GM18909 (cell line): Measurements from ENCODE around the gene NPPA.

Experiments used
- ATAC-seq: cut with Tn5 transposase; IDR thresholded peaks from one replicate; pipeline ENCODE4 v1.9.1; 2021; ENCODE audit warnings: mild to moderate bottlenecking; ENCODE audit not compliant: unreplicated experiment, poor library complexity

Gene NPPA

GRCh38 chr1:11874624-11875023 lies 27.0 kb upstream of the NPPA start:
- no peak for ATAC-seq

DNA sequence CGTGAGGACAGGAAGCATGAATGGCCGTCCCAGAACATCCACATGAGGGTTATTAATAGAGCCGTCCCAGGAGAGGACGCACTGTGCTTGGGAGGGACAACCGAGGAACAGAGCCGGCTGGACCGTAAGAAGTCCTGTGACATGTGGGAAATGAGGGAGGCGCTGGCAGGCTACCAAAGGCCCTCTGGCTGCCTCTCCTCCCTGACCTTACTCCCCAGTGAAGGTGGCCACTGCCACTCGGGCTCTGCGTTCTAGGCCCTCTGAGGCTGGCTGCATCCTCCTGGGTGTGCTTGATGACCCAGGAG lies 26.6 kb upstream of the NPPA start:
- ATAC-seq = no peak

GRCh38 chr1:11873395-11874257 lies 26.0 kb upstream of the NPPA start:
- no peak for ATAC-seq

GRCh38 chr1:11872545-11872944 lies 25.0 kb upstream of the NPPA start:
- ATAC-seq = no peak

DNA sequence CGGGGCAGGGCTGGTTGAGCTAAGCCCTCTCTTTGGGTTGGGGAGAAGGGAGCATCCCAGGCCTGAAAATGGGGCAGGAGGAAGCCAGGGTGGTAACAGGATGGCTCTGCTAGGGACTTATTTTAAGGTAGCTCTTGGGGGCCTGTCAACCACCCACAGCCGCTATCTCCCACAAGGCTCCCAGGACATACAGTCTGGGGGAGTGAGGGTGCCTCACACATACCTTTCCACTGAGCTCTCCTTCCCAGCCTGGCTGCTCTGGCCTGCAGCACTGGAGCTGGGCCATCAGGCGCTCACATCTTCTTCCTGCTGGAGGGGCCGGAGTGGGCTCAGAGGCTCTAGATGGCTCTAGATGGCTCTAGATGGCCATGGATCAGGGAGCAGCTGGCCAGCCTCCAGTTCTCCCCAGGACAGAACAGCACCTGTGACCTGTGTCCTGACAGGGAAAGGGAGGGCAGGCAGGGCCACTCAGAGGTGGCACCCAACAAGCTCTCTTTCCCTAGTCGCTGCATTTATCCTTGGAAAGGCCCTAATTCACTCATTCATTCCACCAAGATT lies 22.1 kb upstream of the NPPA start:
- no peak for ATAC-seq

- ATAC-seq = no peak
These were observed 21.5 kb upstream of the NPPA start for GRCh38 chr1:11869104-11869503.

- ATAC-seq = no peak
These were observed 20.9 kb upstream of the NPPA start for GRCh38 chr1:11868331-11868980.

DNA sequence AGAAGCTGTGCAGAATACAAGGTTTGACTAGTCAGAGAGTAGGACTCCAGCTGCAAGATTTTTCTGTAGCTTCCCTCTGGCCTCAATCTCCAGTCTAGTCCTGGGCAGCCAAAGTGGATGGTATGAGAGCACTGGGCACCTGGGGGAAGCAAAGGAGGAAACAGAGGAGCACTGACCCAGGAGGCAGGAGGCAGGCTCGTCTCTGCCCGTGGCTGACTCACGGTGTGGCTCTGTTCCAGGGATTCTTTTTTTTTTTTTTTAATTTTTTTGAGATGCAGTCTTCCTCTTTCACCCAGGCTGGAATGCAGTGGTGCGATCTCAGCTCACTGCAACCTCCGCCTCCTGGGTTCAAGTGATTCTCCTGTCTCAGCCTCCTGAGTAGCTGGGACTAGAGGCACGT lies 15.3 kb upstream of the NPPA start:
- no peak for ATAC-seq

DNA sequence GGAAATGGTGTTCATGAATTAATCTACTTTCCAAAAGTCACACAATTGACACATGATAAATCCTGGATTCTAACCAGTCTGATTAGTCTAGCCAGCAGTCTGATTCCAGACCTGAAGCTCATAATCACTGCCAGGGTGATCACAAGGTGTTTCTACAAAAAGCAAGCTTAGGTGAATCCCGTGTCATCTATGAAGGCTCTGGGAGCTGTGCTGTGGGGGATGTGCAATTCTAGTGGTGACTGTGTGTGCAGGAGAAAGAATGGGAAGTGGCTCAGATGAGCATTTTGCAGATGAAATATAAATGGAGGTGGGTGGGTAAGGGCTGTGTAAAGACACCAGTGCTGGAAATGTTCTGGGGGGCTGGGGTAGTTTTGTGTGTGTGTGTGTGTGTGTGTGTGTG lies 13.0 kb upstream of the NPPA start:
- no peak for ATAC-seq

GRCh38 chr1:11860083-11860482 lies 12.5 kb upstream of the NPPA start:
- ATAC-seq = no peak

DNA sequence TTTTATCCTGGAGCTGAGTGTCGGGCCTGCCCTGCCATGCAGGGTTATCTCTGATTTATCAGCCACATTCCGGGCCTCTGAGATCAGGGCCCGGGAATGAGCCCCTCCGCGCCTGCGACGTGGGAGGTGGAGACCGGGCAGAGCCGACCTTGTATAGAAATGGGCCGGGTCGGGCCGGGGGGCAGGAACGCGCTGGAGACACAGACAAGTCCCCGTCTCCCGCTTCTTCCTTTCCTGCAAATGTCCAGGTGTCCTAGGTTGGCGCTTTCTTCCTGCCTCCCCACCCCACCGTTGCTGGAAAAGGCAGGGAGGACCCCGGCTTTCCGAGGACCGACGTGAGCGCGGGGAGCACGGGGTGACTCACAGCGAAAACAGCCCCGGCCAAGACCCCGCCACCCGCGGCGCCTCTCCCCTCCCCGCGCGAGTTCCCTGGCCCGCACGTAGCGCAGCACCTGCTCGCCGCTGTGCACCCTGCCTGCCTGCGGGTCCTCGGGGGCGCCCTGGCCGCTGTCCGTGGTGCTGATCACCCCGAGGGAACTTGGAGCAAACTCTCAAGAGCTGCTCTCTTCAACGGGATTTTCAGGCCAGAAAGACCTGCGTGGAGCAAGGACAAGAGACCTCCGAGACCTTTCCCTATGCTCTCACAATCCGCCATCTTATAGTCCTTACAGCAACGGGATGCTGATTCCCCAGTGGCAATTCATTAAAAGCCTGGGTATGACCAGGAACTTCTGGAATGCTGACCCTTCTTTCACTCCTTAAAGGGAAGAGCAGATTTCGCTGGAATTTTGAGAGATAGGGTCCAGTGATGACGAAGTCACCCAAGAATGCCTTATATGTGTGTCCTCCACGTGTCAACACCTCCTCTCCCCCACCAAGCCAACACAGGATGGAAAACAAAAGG lies 11.6 kb upstream of the NPPA start:
- no peak for ATAC-seq

DNA sequence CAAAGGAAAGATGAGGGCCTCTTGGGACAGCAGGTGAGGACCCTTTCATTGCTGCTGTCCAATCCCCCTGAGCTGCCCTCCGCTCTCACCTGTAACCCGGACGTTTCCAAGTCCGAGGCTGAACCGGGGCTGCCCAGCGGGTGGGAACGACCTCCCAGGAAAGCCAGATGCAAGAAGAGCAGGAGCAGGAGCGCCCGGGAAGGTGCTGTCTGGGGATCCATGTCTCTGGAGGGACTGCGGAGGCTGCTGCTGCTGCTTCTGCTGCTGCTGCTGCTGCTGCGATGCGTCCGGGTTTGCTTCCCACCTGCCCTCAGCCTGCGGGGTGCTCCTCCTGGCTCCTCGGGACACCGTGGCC lies 11.0 kb upstream of the NPPA start, which contains the start of gene NPPB:
Gene NPPB, minus strand, starts transcription at position 333 of the 355 bp plus-strand sequence. Its CDS starts 112 bp downstream, at position 221.
- no peak for ATAC-seq

DNA sequence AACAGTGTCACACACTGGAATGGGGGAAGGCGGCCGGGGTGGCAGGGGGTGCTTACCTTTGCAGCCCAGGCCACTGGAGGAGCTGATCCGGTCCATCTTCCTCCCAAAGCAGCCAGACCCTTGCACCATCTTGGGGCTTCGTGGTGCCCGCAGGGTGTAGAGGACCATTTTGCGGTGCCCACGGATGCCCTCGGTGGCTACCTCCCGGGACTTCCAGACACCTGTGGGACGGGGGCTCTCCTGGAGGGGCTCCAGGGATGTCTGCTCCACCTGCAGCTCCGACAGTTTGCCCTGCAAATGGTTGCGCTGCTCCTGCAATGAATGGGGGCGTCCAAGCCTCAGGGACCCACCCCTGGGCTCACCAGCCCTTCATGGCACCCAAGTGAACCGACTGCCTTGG lies 10.6 kb upstream of the NPPA start:
- no peak for ATAC-seq

- ATAC-seq = no peak
These were observed 9.7 kb upstream of the NPPA start for GRCh38 chr1:11857164-11857851.

DNA sequence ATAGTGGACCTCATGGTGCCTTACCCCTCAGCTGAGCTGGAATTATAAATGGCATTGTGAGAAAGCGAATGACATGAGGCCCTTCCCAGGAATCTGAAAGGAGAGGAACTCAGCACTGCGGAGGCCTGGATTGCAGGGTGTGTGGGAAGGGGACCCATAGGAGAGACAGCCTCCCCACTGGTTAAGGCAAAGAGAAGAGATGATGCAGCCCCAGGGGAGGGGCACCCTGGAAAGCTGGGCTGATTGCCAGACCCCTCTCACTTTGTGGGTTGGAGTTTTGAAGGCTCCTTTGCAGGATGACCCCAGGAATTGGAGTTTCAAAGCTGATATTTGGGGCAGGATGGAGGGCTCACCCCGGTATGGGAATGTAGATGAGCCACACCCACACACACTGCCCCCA lies 9.1 kb upstream of the NPPA start:
- no peak for ATAC-seq

DNA sequence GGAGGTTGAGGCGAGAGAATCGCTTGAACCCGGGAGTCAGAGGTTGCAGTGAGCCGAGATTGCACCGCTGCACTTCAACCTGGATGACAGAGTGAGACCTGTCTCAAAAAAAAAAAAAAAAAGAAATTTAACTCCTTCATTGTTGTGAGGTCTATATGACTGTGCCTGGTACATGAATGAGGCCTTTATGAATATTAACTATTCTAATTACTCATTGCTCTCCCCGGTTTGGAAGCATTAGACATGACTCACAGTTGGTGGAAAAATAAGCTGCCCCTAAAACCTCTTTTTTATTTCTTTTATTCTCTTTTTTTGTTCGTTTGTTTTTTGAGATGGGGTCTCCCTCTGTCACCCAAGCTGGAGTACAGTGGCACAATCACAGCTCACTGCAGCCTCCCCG lies 7.8 kb upstream of the NPPA start:
- no peak for ATAC-seq

DNA sequence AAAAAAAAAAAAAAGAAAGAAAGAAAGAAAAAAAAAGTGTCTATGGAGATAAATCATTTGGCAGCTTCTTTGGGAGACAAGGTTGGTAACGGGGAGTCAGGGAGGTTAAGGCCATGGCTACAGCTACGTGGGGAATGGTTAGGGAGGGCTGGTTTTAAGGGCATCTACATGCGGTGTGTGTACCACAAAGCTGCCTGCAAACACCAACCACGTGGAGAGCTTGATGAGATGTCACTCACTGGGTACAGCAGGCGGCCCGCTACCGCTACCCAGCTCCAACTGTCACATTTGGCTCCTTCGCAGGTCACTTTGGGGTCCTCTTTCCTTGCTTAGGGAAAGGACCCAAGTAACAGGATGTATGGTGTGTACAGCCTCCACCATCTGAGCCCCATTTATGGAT lies 6.9 kb upstream of the NPPA start:
- ATAC-seq = no peak

GRCh38 chr1:11851180-11851579 lies 3.6 kb upstream of the NPPA start:
- no peak for ATAC-seq

DNA sequence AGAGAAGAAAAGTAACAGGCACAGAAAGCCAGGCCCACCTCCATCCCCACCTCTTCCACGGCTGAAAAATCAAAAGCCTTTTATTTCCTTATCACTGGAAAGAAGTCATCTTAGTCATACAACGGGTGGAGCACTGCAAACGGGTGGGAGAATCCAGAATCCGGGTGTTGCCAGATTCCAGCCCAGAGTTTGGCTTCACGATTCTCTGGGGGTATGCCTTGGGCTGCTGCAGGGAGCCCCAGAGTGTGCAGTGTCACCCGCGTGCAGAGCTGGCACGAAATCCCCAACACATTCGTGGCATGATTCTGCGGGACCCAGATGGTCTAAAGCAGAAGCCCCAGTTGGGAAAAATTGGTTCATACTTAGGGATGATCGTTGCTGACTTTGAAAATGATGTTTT lies 2.6 kb upstream of the NPPA start:
- ATAC-seq = no peak

DNA sequence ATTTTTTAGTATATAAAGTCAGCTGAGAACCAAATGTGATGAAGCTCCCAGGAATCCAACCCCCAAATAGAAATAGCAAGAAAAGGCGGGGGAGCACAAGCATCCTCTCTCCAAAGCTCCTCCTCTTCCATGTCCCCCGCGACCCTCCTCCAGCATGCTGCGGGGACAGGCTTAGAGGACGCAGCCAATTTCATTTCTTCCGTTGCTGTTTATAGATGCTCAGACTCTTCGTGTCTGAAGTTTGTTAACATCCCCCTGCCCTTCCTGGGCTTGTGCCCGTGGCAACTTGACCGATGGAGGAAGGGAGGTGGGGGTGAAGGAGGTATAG lies 754 bp upstream of the NPPA start:
- ATAC-seq = no peak
